Measurements from ENCODE around the gene SERTAD2.

The SERTAD2 gene

GRCh38 chr2:64586054-64586453, 67.7 kb downstream of the SERTAD2 start:
- Histone ChIP-seq H3K36me3 (ENCODE audit: control insufficient read depth, insufficient read depth, low read length) (peaks cover 6% of the 10 kb centered on the region), H3K4me3 (ENCODE audit: insufficient read depth, low read depth, low read length) (no peak overlapping the region), H3K4me1 (ENCODE audit: control insufficient read depth, insufficient read depth, low read length) (no peaks in the 10 kb centered on the region), H3K27me3 (ENCODE audit: control insufficient read depth, insufficient read depth, low read length, poor library complexity, severe bottlenecking) (no peaks in the 10 kb centered on the region), H3K27ac (ENCODE audit: insufficient read depth, low read depth, low read length, poor library complexity, severe bottlenecking) (no peak overlapping the region), H3K9me3 (ENCODE audit: control insufficient read depth, low read length) (no peaks in the 10 kb centered on the region)
- WGBS, 2 experiments, result 94% methylated on average over 4 of the region's 4 CpGs

- Histone ChIP-seq H3K9me3 (ENCODE audit: control insufficient read depth, low read length) (no peaks in the 10 kb centered on the region), H3K27ac (ENCODE audit: insufficient read depth, low read depth, low read length, poor library complexity, severe bottlenecking) (no peak overlapping the region), H3K27me3 (ENCODE audit: control insufficient read depth, insufficient read depth, low read length, poor library complexity, severe bottlenecking) (no peaks in the 10 kb centered on the region), H3K4me3 (ENCODE audit: insufficient read depth, low read depth, low read length) (no peak overlapping the region), H3K4me1 (ENCODE audit: control insufficient read depth, insufficient read depth, low read length) (no peaks in the 10 kb centered on the region), H3K36me3 (ENCODE audit: control insufficient read depth, insufficient read depth, low read length) (peaks cover under 1% of the 10 kb centered on the region)
- WGBS, 2 experiments, result 94 to 99% methylated on average over 5 of the region's 5 CpGs
Observed at GRCh38 chr2:64582774-64583340, 70.9 kb downstream of the SERTAD2 start.

DNA sequence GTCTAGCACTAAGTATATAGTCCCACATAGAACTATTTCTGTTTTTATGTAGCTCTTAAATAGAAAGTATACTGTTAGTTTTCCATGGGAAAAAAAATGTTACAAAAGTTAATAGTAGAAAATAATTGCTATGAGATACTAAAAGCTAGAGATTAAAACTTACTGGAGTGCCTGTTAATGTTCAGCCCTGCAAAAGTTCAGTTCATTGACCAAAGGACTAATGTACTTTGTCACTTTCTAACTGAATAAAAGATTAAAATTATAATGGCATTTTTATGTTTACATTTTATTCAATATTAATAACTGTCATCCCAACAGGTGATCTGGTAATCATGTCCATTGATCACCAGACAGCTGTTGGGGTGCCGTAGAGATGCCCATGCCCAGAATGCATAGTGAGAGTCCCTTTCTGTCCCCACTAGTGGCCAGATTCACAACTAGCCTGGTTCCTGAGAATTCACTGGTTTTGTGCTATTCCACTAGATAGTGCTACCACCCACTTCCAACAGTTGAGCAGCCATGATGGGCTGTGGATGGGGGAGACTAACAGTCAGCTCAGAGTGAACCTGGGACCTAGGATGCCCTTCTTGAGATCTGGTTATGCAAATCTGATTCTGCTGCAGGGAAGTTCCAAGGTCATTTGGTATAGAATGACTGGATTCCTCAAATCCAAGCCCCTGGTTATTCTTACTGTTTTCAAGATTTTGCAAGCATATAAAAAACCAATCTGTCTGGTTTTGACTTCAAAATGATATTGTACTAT, 71.8 kb downstream of the SERTAD2 start:
- H3K36me3 ChIP-seq (ENCODE audit: control insufficient read depth, insufficient read depth, low read length), result no peaks in the 10 kb centered on the region
- WGBS, 2 experiments, result 94 to 98% methylated on average over 1 of the region's 1 CpG

More for the DNA sequence above, 71.8 kb downstream of the SERTAD2 start:
- Histone ChIP-seq H3K4me3 (ENCODE audit: insufficient read depth, low read depth, low read length) (no peak overlapping the region), H3K27ac (ENCODE audit: insufficient read depth, low read depth, low read length, poor library complexity, severe bottlenecking) (no peak overlapping the region), H3K9me3 (ENCODE audit: control insufficient read depth, low read length) (no peaks in the 10 kb centered on the region), H3K4me1 (ENCODE audit: control insufficient read depth, insufficient read depth, low read length) (no peaks in the 10 kb centered on the region), H3K27me3 (ENCODE audit: control insufficient read depth, insufficient read depth, low read length, poor library complexity, severe bottlenecking) (no peaks in the 10 kb centered on the region)

Measured in ectodermal cell (in vitro differentiated cells).